MM.1S (cell line): ENCODE data around the gene TMEM97.

ENCODE experiments used
- EZH2phosphoT487 ChIP-seq: fragments of 300-600 bp; sonication (generic); IDR thresholded peaks from 2 replicates; pipeline ENCODE4 v1.6.1; 2018; ENCODE audit warnings: antibody characterized with exemption, low read length
- TF ChIP-seq, protein P1 (sequence below): fragments of 300-600 bp; sonication (generic); IDR thresholded peaks from 2 replicates; pipeline ENCODE4 v1.5.1; 2016; ENCODE audit warnings: antibody characterized with exemption, low read length, mixed read lengths

DNA sequence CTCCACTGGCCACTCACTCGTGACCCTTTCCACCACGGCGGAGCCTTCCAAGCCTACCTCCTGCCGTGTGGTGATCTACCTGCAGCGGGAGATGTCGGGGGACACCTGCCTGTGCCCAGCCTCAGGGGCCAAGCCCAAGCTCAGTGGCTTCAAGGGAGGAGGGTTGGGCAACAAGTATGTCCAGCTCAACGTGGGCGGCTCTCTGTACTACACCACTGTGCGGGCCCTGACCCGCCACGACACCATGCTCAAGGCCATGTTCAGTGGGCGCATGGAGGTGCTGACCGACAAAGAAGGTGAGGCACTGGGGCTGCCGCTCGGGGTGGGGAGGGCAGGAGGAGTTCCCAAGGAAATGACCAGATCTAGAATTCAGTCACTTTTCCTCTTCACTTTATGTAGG lies 20.4 kb downstream of the TMEM97 start:
- TF ChIP-seq, protein P1, sequence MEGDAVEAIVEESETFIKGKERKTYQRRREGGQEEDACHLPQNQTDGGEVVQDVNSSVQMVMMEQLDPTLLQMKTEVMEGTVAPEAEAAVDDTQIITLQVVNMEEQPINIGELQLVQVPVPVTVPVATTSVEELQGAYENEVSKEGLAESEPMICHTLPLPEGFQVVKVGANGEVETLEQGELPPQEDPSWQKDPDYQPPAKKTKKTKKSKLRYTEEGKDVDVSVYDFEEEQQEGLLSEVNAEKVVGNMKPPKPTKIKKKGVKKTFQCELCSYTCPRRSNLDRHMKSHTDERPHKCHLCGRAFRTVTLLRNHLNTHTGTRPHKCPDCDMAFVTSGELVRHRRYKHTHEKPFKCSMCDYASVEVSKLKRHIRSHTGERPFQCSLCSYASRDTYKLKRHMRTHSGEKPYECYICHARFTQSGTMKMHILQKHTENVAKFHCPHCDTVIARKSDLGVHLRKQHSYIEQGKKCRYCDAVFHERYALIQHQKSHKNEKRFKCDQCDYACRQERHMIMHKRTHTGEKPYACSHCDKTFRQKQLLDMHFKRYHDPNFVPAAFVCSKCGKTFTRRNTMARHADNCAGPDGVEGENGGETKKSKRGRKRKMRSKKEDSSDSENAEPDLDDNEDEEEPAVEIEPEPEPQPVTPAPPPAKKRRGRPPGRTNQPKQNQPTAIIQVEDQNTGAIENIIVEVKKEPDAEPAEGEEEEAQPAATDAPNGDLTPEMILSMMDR, result no peak
- no peak for TF ChIP-seq EZH2phosphoT487
